WTC11 (cell line): ENCODE results near the gene OMD. TPM values are rescaled to one million over a fixed set of nuclear protein-coding genes. Genes with fewer than 3 reads are reported as not detected.

Experiments used
- total RNA-seq: library from RNA; stranded (reverse); gene quantifications from 3 replicates; pipeline ENCODE4 v1.2.3, GENCODE V29; 2021

Gene OMD
- total RNA-seq, 1 experiment from 2014 or later = not detected

Other genes with a start within 250 kb of the OMD start
- 198 to 220 TPM (median 199 TPM) in 3 replicates for gene IARS1, start 130.8 kb downstream of the OMD start, total RNA-seq
- gene NOL8, start 99.1 kb downstream of the OMD start, total RNA-seq = 26.6 to 32.3 TPM (median 32.2 TPM) in 3 replicates
- 12.2 to 15.0 TPM (median 14.3 TPM) in 3 replicates for gene CENPP, start 98.5 kb downstream of the OMD start, total RNA-seq
- gene OGN, start 19.9 kb downstream of the OMD start, total RNA-seq = 0.11 TPM in 1 of 3 replicates, not detected in the others
- not detected in 3 replicates for gene ASPN, start 58.0 kb upstream of the OMD start, total RNA-seq
- gene ECM2, start 111.5 kb upstream of the OMD start, total RNA-seq = not detected in 3 replicates
- gene IPPK, start 245.7 kb upstream of the OMD start, total RNA-seq = 8.1 to 9.4 TPM (median 8.6 TPM) in 3 replicates